PC-9 (cell line): ENCODE results near the gene RNF220.

Experiments
- CTCF ChIP-seq: fragments of 200-600 bp; sonication (generic); conservative IDR thresholded peaks from 2 replicates; pipeline ENCODE4 v1.6.1; 2017; ENCODE audit warnings: mixed run types, antibody characterized with exemption, mild to moderate bottlenecking, moderate library complexity
- EZH2 ChIP-seq: fragments of 200-600 bp; sonication (generic); IDR thresholded peaks from 2 replicates; pipeline ENCODE4 v1.8.0; 2017; ENCODE audit warnings: antibody characterized with exemption, low read depth

GRCh38 chr1:44575396-44575795, 170.3 kb downstream of the RNF220 start:
- TF ChIP-seq EZH2 (no peak), CTCF (no peak)
